Karpas-422 (cell line): ENCODE data around the gene WASHC1. TPM values are rescaled to one million over a fixed set of nuclear protein-coding genes. Genes with fewer than 3 reads are reported as not detected.
A peak's percentile ranks its signal among the peaks of the same experiment; 100 is the strongest.
"Not testable (repeated sequence)": the region's sequence is repeated elsewhere in the genome, so short reads cannot be mapped to it uniquely, and the experiment has no call there.

Experiments
- DNase-seq: peaks from one replicate; pipeline ENCODE4 v3.0.0-alpha.2; 2015
- H2AFZ ChIP-seq: fragments of 200-600 bp; sonication (generic); 2 replicates; pipeline ENCODE4 v1.6.1; 2014; ENCODE audit warnings: antibody characterized with exemption, low read length, mixed read lengths
- H3K27ac ChIP-seq: fragments of 200-600 bp; sonication (generic); 2 replicates; pipeline ENCODE4 v1.5.1; 2014; ENCODE audit warnings: mild to moderate bottlenecking, low read length, moderate library complexity
- H3K27me3 ChIP-seq: fragments of 200-600 bp; sonication (generic); 2 replicates; pipeline ENCODE4 v1.6.1; 2014; ENCODE audit warnings: low read length, mixed read lengths
- H3K36me3 ChIP-seq: fragments of 200-600 bp; sonication (generic); 2 replicates; pipeline ENCODE4 v1.6.1; 2014; ENCODE audit warnings: low read length, mixed read lengths; ENCODE audit not compliant: insufficient read depth
- H3K4me1 ChIP-seq: fragments of 200-600 bp; sonication (generic); 2 replicates; pipeline ENCODE4 v1.6.1; 2014; ENCODE audit warnings: mild to moderate bottlenecking, low read length, mixed read lengths
- H3K4me2 ChIP-seq: fragments of 200-600 bp; sonication (generic); 2 replicates; pipeline ENCODE4 v1.6.1; 2014; ENCODE audit warnings: low read length, low read depth, mild to moderate bottlenecking; ENCODE audit not compliant: poor library complexity, severe bottlenecking
- H3K4me3 ChIP-seq: fragments of 200-600 bp; sonication (generic); 2 replicates; pipeline ENCODE4 v1.5.1; 2014; ENCODE audit warnings: mild to moderate bottlenecking, antibody characterized with exemption, low read length, mixed read lengths
- H3K79me2 ChIP-seq: fragments of 200-600 bp; sonication (generic); 2 replicates; pipeline ENCODE4 v1.6.1; 2014; ENCODE audit warnings: mild to moderate bottlenecking, low read length, mixed read lengths
- H3K9ac ChIP-seq: fragments of 200-600 bp; sonication (generic); 2 replicates; pipeline ENCODE4 v1.6.0; 2014; ENCODE audit warnings: low read length
- H3K9me2 ChIP-seq: fragments of 200-600 bp; sonication (generic), shearing (Covaris generic); replicated peaks from 2 replicates; pipeline ENCODE4 v1.6.0; 2014; ENCODE audit warnings: mild to moderate bottlenecking, low read length, moderate library complexity; ENCODE audit not compliant: insufficient read depth
- H3K9me3 ChIP-seq: fragments of 300-700, 200-600 bp; sonication (generic); 2 replicates; pipeline ENCODE4 v1.6.1; 2014; ENCODE audit warnings: low read length, mixed read lengths
- H4K20me1 ChIP-seq: fragments of 200-600 bp; sonication (generic); 2 replicates; pipeline ENCODE4 v1.6.1; 2014; ENCODE audit warnings: mild to moderate bottlenecking, antibody characterized with exemption, low read length, low read depth; ENCODE audit not compliant: insufficient read depth
- total RNA-seq: library from RNA; depleted of rRNA; stranded (reverse); fragments of >200 nt; shearing (Covaris generic); gene quantifications from 2 replicates; pipeline ENCODE4 v1.2.3, GENCODE V29; 2014; ENCODE audit warnings: low replicate concordance; rRNA removed

The WASHC1 gene
- total RNA-seq = 11.4 and 19.7 TPM in 2 replicates

GRCh38 chr9:29356-29755, at the start of gene WASHC1:
Gene WASHC1, minus strand, starts transcription at chr9:29456. Its CDS starts 4,457 bp downstream, at chr9:24999.
- H3K9me2 ChIP-seq, H4K20me1 ChIP-seq, H3K27me3 ChIP-seq, H3K9me3 ChIP-seq, H3K27ac ChIP-seq, H3K4me1 ChIP-seq, H2AFZ ChIP-seq, DNase-seq, H3K36me3 ChIP-seq, H3K4me2 ChIP-seq, H3K79me2 ChIP-seq: not testable (repeated sequence)
- Histone ChIP-seq H3K9ac (peak within 1 kb of the TSS; percentile 64), H3K4me3 (peak within 1 kb of the TSS; percentile 58; the same call in 1 of the 2 replicates)

- not testable (repeated sequence) for H3K36me3 ChIP-seq, H4K20me1 ChIP-seq, H3K4me3 ChIP-seq, H3K9me2 ChIP-seq, H3K4me1 ChIP-seq, H3K4me2 ChIP-seq, H2AFZ ChIP-seq, DNase-seq, H3K79me2 ChIP-seq, H3K27ac ChIP-seq, H3K9ac ChIP-seq, H3K27me3 ChIP-seq, H3K9me3 ChIP-seq
Observed at GRCh38 chr9:78333-78732, 49.1 kb upstream of the WASHC1 start.

GRCh38 chr9:76389-76788, 47.1 kb upstream of the WASHC1 start:
- not testable (repeated sequence) for H3K4me1 ChIP-seq, H3K27me3 ChIP-seq, H3K4me3 ChIP-seq, H2AFZ ChIP-seq, H3K9me2 ChIP-seq, H4K20me1 ChIP-seq, H3K79me2 ChIP-seq, H3K9me3 ChIP-seq, H3K27ac ChIP-seq, H3K4me2 ChIP-seq, H3K9ac ChIP-seq, H3K36me3 ChIP-seq, DNase-seq

- H3K4me3 ChIP-seq, H3K9me2 ChIP-seq, H3K27me3 ChIP-seq, H3K4me2 ChIP-seq, H3K27ac ChIP-seq, H3K9ac ChIP-seq, H4K20me1 ChIP-seq, H3K79me2 ChIP-seq, H3K9me3 ChIP-seq, H3K36me3 ChIP-seq, DNase-seq, H3K4me1 ChIP-seq, H2AFZ ChIP-seq: not testable (repeated sequence)
Observed at GRCh38 chr9:73900-74525, 44.8 kb upstream of the WASHC1 start.

GRCh38 chr9:73076-73899, 44.0 kb upstream of the WASHC1 start:
- not testable (repeated sequence) for H3K9me3 ChIP-seq, H3K9me2 ChIP-seq, H3K79me2 ChIP-seq, H3K4me3 ChIP-seq, H3K4me2 ChIP-seq, H3K27me3 ChIP-seq, H3K27ac ChIP-seq, H3K36me3 ChIP-seq, H3K9ac ChIP-seq, H2AFZ ChIP-seq, DNase-seq, H4K20me1 ChIP-seq, H3K4me1 ChIP-seq

GRCh38 chr9:63031-63629, 33.9 kb upstream of the WASHC1 start:
- H3K4me1 ChIP-seq, H3K4me3 ChIP-seq, H3K79me2 ChIP-seq, H3K9ac ChIP-seq, H4K20me1 ChIP-seq, DNase-seq, H2AFZ ChIP-seq, H3K9me3 ChIP-seq, H3K27me3 ChIP-seq, H3K27ac ChIP-seq, H3K4me2 ChIP-seq, H3K9me2 ChIP-seq, H3K36me3 ChIP-seq: not testable (repeated sequence)

GRCh38 chr9:52678-53077, 23.4 kb upstream of the WASHC1 start:
- not testable (repeated sequence) for H3K9ac ChIP-seq, H3K27me3 ChIP-seq, H3K9me2 ChIP-seq, DNase-seq, H3K27ac ChIP-seq, H3K4me1 ChIP-seq, H3K4me2 ChIP-seq, H3K4me3 ChIP-seq, H4K20me1 ChIP-seq, H3K79me2 ChIP-seq, H2AFZ ChIP-seq, H3K36me3 ChIP-seq, H3K9me3 ChIP-seq

- H3K27ac ChIP-seq, H3K9ac ChIP-seq, H4K20me1 ChIP-seq, H3K9me2 ChIP-seq, H3K4me3 ChIP-seq, H2AFZ ChIP-seq, H3K9me3 ChIP-seq, H3K36me3 ChIP-seq, H3K4me1 ChIP-seq, H3K4me2 ChIP-seq, DNase-seq, H3K79me2 ChIP-seq, H3K27me3 ChIP-seq: not testable (repeated sequence)
Observed at GRCh38 chr9:48190-48842, 19.1 kb upstream of the WASHC1 start.
